HCT116 (cell line): ENCODE measurements around the gene GRM4. TPM values are rescaled to one million over a fixed set of nuclear protein-coding genes. Genes with fewer than 3 reads are reported as not detected.

ENCODE experiments used
- ATAC-seq: fragments of 200-7000 bp; cut with Tn5 transposase; 2 replicates; pipeline ENCODE4 v1.9.1; 2020; ENCODE audit warnings: mild to moderate bottlenecking, moderate library complexity
- BruUV-seq: library from RNA; stranded (reverse); fragments of 400-500 nt; replicated peaks from 2 replicates; lab custom pipeline; 2021; lab: Mats Ljungman, UMichigan
- CTCF ChIA-PET: fragments of 300-600 bp; sonication (Branson Sonifier 250); formaldehyde crosslinking; loops from one replicate; lab custom pipeline; 2021; ENCODE audit warnings: antibody characterized with exemption; lab: Charles Lee
- POLR2A ChIA-PET: fragments of 300-600, 350-600 bp; sonication (Branson Sonifier 250); formaldehyde crosslinking; loops from one replicate; lab custom pipeline; 2021; ENCODE audit warnings: antibody characterized with exemption; lab: Charles Lee
- RAD21 ChIA-PET, 2 experiments: fragments of 300-600 bp; sonication (Branson Sonifier 250); formaldehyde crosslinking; loops; one replicate each; lab custom pipeline; 2023; ENCODE audit warnings: low total read pairs in 2 of 2; ENCODE audit not compliant: uncharacterized antibody in 2 of 2, unreplicated experiment in 2 of 2, low non-redundant PET in 1 of 2; lab: Charles Lee
- DNase-seq: peaks from one replicate; pipeline ENCODE4 v3.0.0-alpha.2; 2010; ENCODE audit warnings: low read depth, low spot score
- H2AFZ ChIP-seq: fragments of 200-600 bp; shearing (Covaris generic), sonication (generic); 2 replicates; pipeline ENCODE4 v1.6.1; 2017; ENCODE audit warnings: low read depth, mixed run types, mixed read lengths, antibody characterized with exemption, low read length; ENCODE audit not compliant: poor library complexity, severe bottlenecking
- H3K27ac ChIP-seq: 2 replicates; pipeline ENCODE4 v1.5.1; 2012; ENCODE audit warnings: low read depth, low read length
- H3K27me3 ChIP-seq: fragments of 200-600 bp; sonication (generic); 2 replicates; pipeline ENCODE4 v1.6.1; 2016; ENCODE audit warnings: mixed run types, low read length, mixed read lengths; ENCODE audit not compliant: insufficient read depth
- H3K36me3 ChIP-seq, 2 experiments: fragments of 200-500 bp in 1 of 2; fragments of 200-600 bp in 1 of 2; sonication (Bioruptor generic) in 1 of 2; sonication (generic) in 1 of 2; 2 replicates each; pipeline versions ENCODE4 v1.5.1 to v1.6.1; 2014 to 2016; ENCODE audit warnings: low read length in 2 of 2, inconsistent platforms in 1 of 2, mixed read lengths in 1 of 2, mixed run types in 1 of 2; ENCODE audit not compliant: insufficient read depth in 2 of 2, control insufficient read depth in 1 of 2
- H3K4me1 ChIP-seq, 2 experiments: fragments of 200-600 bp in 1 of 2; sonication (generic) in 1 of 2; 2 replicates each; pipeline versions ENCODE4 v1.5.1 to v1.6.1; 2012 to 2017; ENCODE audit warnings: low read length in 2 of 2, inconsistent platforms in 1 of 2, mild to moderate bottlenecking in 1 of 2, mixed read lengths in 1 of 2, mixed run types in 1 of 2, moderate library complexity in 1 of 2; ENCODE audit not compliant: insufficient read depth in 2 of 2, control insufficient read depth in 1 of 2
- H3K4me2 ChIP-seq: fragments of 200-600 bp; sonication (generic); 2 replicates; pipeline ENCODE4 v1.6.1; 2017; ENCODE audit warnings: mixed run types, low read length, mixed read lengths
- H3K4me3 ChIP-seq, 2 experiments: fragments of 200-600 bp in 1 of 2; sonication (generic) in 1 of 2; replicated peaks in 1 of 2; 2 replicates each; pipeline ENCODE4 v1.5.1; 2011 to 2016; ENCODE audit warnings: low read length in 2 of 2, control low read depth in 1 of 2, low read depth in 1 of 2, mild to moderate bottlenecking in 1 of 2, mixed read lengths in 1 of 2, mixed run types in 1 of 2
- H3K79me2 ChIP-seq: fragments of 200-600 bp; sonication (generic); 2 replicates; pipeline ENCODE4 v1.6.1; 2017; ENCODE audit warnings: mild to moderate bottlenecking, mixed run types, low read length, moderate library complexity, mixed read lengths; ENCODE audit not compliant: insufficient read depth
- H3K9ac ChIP-seq: fragments of 200-600 bp; sonication (generic); 2 replicates; pipeline ENCODE4 v1.6.1; 2016; ENCODE audit warnings: low read length, mixed read lengths
- H3K9me2 ChIP-seq: fragments of 200-600 bp; sonication (generic), shearing (Covaris generic); 2 replicates; pipeline ENCODE4 v1.6.1; 2017; ENCODE audit warnings: mixed run types, mild to moderate bottlenecking, moderate library complexity; ENCODE audit not compliant: insufficient read depth
- H3K9me3 ChIP-seq, 2 experiments: fragments of 200-500 bp in 1 of 2; fragments of 200-600 bp in 1 of 2; sonication (Bioruptor generic) in 1 of 2; sonication (generic) in 1 of 2; 2 replicates each; pipeline ENCODE4 v1.6.1; 2014 to 2017; ENCODE audit warnings: low read length in 2 of 2, mixed read lengths in 2 of 2, inconsistent platforms in 1 of 2, low read depth in 1 of 2, mild to moderate bottlenecking in 1 of 2, mixed run types in 1 of 2, moderate library complexity in 1 of 2; ENCODE audit not compliant: control insufficient read depth in 1 of 2, insufficient read depth in 1 of 2
- H4K20me1 ChIP-seq: fragments of 200-600 bp; sonication (generic), shearing (Covaris generic); 2 replicates; pipeline ENCODE4 v1.6.1; 2017; ENCODE audit warnings: mixed run types, mild to moderate bottlenecking, moderate library complexity; ENCODE audit not compliant: insufficient read depth
- CEBPB ChIP-seq: IDR thresholded peaks from 2 replicates; pipeline ENCODE4 v1.6.1; 2012; ENCODE audit warnings: low read depth
- EGR1 ChIP-seq: IDR thresholded peaks from 2 replicates; pipeline ENCODE4 v1.6.1; 2012; ENCODE audit warnings: low read depth
- ELF1 ChIP-seq: IDR thresholded peaks from 2 replicates; pipeline ENCODE4 v1.6.1; 2012; ENCODE audit warnings: low read depth, borderline replicate concordance
- EZH2 ChIP-seq: fragments of 200-600 bp; sonication (generic); IDR thresholded peaks from 2 replicates; pipeline ENCODE4 v1.6.1; 2017; ENCODE audit warnings: antibody characterized with exemption, mixed run types
- EZH2phosphoT487 ChIP-seq: fragments of 200-600 bp; IDR thresholded peaks from 2 replicates; pipeline ENCODE4 v1.6.1; 2018; ENCODE audit warnings: antibody characterized with exemption, borderline replicate concordance
- FOSL1 ChIP-seq: IDR thresholded peaks from 2 replicates; pipeline ENCODE4 v1.6.1; 2012; ENCODE audit warnings: low read depth
- MAX ChIP-seq: IDR thresholded peaks from 2 replicates; pipeline ENCODE4 v1.6.1; 2012
- POLR2A ChIP-seq: IDR thresholded peaks from 2 replicates; pipeline ENCODE4 v1.7.0; 2011; ENCODE audit warnings: borderline replicate concordance; ENCODE audit not compliant: insufficient read depth, insufficient read length; ENCODE audit errors: extremely low read depth
- POLR2AphosphoS5 ChIP-seq: IDR thresholded peaks from 2 replicates; pipeline ENCODE4 v1.6.1; 2011; ENCODE audit warnings: mild to moderate bottlenecking, low read depth, low read length, moderate library complexity
- RAD21 ChIP-seq: IDR thresholded peaks from 2 replicates; pipeline ENCODE4 v1.6.1; 2012; ENCODE audit warnings: low read depth, mild to moderate bottlenecking
- REST ChIP-seq: IDR thresholded peaks from 2 replicates; pipeline ENCODE4 v1.6.1; 2012; ENCODE audit warnings: low read depth
- SP1 ChIP-seq: IDR thresholded peaks from 2 replicates; pipeline ENCODE4 v1.6.1; 2012; ENCODE audit warnings: low read depth
- SRF ChIP-seq: IDR thresholded peaks from 2 replicates; pipeline ENCODE4 v1.6.1; 2012; ENCODE audit warnings: low read depth
- TCF7L2 ChIP-seq: IDR thresholded peaks from 2 replicates; pipeline ENCODE4 v1.7.0; 2011; ENCODE audit warnings: borderline replicate concordance, inconsistent platforms; ENCODE audit not compliant: insufficient read depth, insufficient read length; ENCODE audit errors: extremely low read depth
- ZBTB33 ChIP-seq: IDR thresholded peaks from 2 replicates; pipeline ENCODE4 v1.6.1; 2011; ENCODE audit warnings: mild to moderate bottlenecking, low read length, moderate library complexity; ENCODE audit not compliant: insufficient replicate concordance; ENCODE audit errors: extremely low read depth
- ZFX ChIP-seq: fragments of 450-650 bp; IDR thresholded peaks from 2 replicates; pipeline ENCODE4 v1.6.1; 2017
- ZNF274 ChIP-seq: fragments of 200-500 bp; sonication (Bioruptor generic); IDR thresholded peaks from 2 replicates; pipeline ENCODE4 v1.6.1; 2014; ENCODE audit warnings: mild to moderate bottlenecking, low read depth, low read length, inconsistent platforms
- intact Hi-C: fragments of 100-400 bp; cut with micrococcal nuclease; formaldehyde crosslinking; loops from 2 replicates; pipeline ENCODE4 v1.10.0; 2022
- total RNA-seq: library from RNA; stranded (reverse); gene quantifications from one replicate; pipeline ENCODE4 v1.2.1, GENCODE V29; 2021; ENCODE audit not compliant: unreplicated experiment
- TF ChIP-seq, protein P1 (sequence below), 3 experiments: fragments of 200-600 bp in 1 of 3; sonication (generic) in 1 of 3; IDR thresholded peaks in 2 of 3; conservative IDR thresholded peaks in 1 of 3; 2 replicates each; pipeline ENCODE4 v1.5.1; 2012 to 2017; ENCODE audit warnings: low read depth in 2 of 3, low read length in 2 of 3, antibody characterized with exemption in 1 of 3, borderline replicate concordance in 1 of 3, control low read depth in 1 of 3, mild to moderate bottlenecking in 1 of 3, mixed read lengths in 1 of 3, mixed run types in 1 of 3, moderate library complexity in 1 of 3; ENCODE audit not compliant: insufficient read depth in 1 of 3
- TF ChIP-seq, protein P2 (sequence below): IDR thresholded peaks from 2 replicates; pipeline ENCODE4 v1.6.1; 2012

Gene GRM4
- total RNA-seq, 1 experiment from 2014 or later, result 2.6 TPM

DNA sequence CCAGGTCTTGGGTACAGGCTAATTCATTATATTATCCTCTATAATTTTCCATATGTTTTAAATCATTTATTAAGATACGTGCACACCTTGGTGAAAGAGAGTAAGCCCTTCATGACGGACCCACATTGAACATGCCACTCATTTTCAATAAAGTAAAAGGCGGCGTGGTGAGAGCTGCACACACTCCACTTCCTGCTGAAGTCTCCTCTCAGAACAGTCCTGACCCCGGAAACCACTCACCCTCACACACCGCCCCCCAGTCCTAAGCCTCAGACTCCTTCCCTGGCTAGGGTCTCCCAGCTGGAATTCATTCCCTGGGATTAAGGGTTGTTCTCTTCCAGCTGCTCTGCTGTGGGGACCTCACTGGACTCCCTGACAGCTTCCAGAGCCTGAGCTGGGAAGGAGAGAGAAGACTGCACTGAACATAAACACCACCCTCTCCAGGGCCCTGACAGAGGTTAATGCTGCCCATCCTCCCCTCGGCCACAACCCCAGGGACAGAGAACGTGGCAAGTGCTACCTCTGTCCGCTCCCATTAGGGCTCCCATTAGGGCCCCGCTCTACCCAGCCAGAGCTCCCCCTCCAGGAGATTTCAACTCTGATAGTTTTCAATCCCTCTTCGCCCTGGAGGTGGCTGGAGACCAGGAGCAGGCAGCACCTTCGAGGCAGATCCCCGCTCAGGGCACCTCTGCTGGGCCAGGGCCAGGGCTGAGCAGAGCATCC lies 24.8 kb downstream of the GRM4 start:
- no peaks in the 10 kb centered on the region for H3K9me2 ChIP-seq
- H3K4me1 ChIP-seq, result no peaks in the 10 kb centered on the region
- ChIA-PET POLR2A (no interaction called here), RAD21 (no interaction called here), CTCF (no interaction called here)
- H3K4me2 ChIP-seq, result no peak overlapping the region
- no peaks in the 10 kb centered on the region for H3K27me3 ChIP-seq
- no peak overlapping the region for H3K27ac ChIP-seq
- no peak overlapping the region for H3K9ac ChIP-seq
- no peaks in the 10 kb centered on the region for H3K79me2 ChIP-seq
- DNase-seq (no peak), ATAC-seq (peak; percentile 42; the same call in 1 of the 2 replicates)
- H3K4me3 ChIP-seq, result no peak overlapping the region
- no peaks in the 10 kb centered on the region for H3K36me3 ChIP-seq
- BruUV-seq, result no TSS peak
- no peaks in the 10 kb centered on the region for H4K20me1 ChIP-seq
- intact Hi-C loops, result no loop called here
- TF ChIP-seq SP1 (no peak), SRF (no peak), EZH2 (no peak), ZBTB33 (no peak), ZFX (no peak), TCF7L2 (no peak), EZH2phosphoT487 (no peak), REST (no peak), RAD21 (no peak), FOSL1 (no peak), CEBPB (no peak), ELF1 (no peak), POLR2A (no peak), MAX (no peak), EGR1 (no peak), ZNF274 (no peak), POLR2AphosphoS5 (no peak)
- TF ChIP-seq, protein P1, sequence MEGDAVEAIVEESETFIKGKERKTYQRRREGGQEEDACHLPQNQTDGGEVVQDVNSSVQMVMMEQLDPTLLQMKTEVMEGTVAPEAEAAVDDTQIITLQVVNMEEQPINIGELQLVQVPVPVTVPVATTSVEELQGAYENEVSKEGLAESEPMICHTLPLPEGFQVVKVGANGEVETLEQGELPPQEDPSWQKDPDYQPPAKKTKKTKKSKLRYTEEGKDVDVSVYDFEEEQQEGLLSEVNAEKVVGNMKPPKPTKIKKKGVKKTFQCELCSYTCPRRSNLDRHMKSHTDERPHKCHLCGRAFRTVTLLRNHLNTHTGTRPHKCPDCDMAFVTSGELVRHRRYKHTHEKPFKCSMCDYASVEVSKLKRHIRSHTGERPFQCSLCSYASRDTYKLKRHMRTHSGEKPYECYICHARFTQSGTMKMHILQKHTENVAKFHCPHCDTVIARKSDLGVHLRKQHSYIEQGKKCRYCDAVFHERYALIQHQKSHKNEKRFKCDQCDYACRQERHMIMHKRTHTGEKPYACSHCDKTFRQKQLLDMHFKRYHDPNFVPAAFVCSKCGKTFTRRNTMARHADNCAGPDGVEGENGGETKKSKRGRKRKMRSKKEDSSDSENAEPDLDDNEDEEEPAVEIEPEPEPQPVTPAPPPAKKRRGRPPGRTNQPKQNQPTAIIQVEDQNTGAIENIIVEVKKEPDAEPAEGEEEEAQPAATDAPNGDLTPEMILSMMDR (IDR thresholded peaks at IDR 0.05 in 2 of 3, conservative IDR thresholded peaks at IDR 0.05 in 1 of 3; ENCODE audit: borderline replicate concordance in 1 of 3, insufficient read depth in 1 of 3, low read depth in 2 of 3, low read length in 2 of 3), result no peak
- TF ChIP-seq, protein P2, sequence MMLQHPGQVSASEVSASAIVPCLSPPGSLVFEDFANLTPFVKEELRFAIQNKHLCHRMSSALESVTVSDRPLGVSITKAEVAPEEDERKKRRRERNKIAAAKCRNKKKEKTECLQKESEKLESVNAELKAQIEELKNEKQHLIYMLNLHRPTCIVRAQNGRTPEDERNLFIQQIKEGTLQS, result no peak
- H2AFZ ChIP-seq, result no peak overlapping the region
- no peaks in the 10 kb centered on the region for H3K9me3 ChIP-seq
